CD4-positive, alpha-beta T cell treated with Interferon alpha-2 for 1 hour (primary cell): ENCODE results near the gene GRK4.
"Not testable (repeated sequence)": the region's sequence is repeated elsewhere in the genome, so short reads cannot be mapped to it uniquely, and the experiment has no call there.

Experiments used
- DNase-seq, 2 donors: peaks; one replicate each; pipeline ENCODE4 v3.0.0-alpha.2; 2020 to 2022

The GRK4 gene

GRCh38 chr4:3042226-3042625 lies 78.9 kb downstream of the GRK4 start:
- no peak for DNase-seq

DNA sequence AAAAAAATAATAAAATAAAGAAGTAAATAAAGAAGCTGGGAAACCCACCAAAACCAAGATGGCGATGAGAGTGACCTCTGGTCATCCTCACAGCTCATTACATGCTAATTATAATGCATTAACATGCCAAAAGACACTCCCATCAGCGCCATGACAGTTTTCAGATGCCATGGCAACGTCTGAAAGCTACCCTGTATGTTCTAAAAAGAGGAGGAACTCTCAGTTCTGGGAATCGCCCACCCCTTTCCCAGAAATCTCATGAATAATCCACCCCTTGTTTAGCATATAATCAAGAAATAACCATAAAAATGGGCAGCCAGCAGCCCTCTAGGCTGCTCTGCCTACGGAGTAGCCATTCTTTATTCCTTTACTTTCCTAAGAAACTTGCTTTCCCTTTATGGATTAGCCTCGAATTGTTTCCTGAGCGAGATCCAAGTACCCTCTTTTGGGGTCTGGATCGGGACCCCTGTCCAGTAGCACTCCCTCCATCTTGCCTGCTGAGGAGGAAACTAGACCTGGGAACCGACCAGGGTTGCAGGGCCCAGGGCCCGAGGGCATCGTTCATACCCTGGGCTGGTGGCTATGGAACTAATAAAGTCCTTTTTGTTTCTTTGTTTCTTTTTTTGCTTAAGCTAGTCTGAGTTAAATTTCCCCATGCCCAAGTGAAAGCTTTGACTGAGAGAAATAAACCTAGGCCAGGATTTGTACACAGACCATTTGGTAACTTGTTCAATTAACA lies 80.1 kb downstream of the GRK4 start:
- DNase-seq, result peak; percentile 41 to 61

GRCh38 chr4:3044870-3045819 lies 81.8 kb downstream of the GRK4 start:
- peak; percentile 89 to 92 for DNase-seq

DNA sequence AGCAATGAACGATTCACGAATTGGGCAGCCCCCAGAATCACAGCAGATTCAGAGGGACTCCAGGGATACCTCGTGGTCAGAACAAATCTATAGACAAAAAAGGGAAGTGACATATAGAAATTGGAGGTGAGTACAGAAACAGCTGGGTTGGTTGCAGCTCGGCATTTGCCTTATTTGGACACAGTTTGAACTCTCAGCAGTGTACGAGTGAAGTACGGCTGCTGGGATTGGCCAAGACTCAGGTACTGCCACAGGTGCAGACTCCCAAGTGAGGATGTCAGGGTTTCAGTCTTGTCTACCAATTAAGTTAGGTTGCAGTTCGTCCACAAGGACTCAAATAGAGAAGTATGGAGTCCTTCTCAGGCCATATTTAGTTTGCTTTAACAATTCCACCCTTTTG lies 82.8 kb downstream of the GRK4 start:
- peak in 1 of 2 donors; percentile 47 for DNase-seq

DNA sequence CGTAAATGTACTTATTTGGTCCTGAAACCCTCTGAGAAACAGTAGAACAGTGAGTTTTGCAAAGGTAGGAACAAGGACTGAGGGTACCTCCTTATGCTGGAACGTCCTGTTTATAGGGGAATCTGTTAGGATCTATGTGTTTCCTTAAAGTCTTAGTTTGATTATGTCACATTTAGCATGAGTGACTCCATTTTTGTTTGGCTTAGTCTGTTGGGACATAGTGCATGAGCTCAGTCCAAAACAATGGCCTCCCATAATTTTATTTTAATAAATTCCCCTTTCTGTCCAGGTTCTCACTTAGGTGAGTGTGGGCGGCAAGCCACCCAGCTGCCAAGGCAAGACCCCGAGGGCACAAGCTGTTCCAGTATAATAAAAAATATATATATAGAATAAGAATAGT lies 83.3 kb downstream of the GRK4 start:
- DNase-seq, result no peak

DNA sequence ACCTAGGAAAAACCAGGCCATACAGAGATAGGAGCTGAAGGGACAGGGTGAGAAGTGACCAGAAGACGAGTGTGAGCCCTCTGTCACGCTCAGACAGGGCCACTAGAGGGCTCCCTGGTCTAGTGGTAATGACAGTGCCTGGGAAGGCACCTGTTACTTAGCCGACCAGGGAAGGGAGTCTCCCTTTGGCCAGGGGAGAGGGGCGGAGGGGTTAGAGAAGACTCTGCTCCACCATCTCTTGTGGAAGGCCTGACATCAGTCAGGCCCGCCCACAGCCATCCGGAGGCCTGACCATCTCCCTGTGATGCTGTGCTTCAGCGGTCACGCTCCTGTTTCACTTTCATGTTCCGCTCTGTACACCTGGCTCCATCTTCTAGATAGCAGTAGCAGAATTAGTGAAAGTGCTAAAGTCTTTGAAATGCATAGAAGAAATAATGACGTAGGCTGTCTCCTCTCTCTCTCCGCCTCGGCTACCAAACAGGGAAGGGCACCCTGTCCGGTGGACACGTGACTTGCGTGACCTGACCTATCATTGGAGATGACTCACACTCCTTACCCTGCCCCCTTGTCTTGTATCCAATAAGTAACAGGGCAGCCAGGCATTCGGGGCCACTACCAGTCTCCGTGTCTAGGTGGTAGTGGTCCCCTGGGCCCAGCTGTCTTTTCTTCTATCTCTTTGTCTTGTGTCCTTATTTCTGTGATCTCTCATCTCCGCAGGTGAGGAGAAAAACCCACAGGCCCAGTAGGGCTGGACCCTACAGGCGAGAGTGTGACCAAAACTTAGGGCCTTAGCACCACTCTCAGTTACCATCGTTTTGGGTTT lies 84.3 kb downstream of the GRK4 start:
- peak; percentile 91 to 92 for DNase-seq

GRCh38 chr4:3051141-3051897 lies 87.9 kb downstream of the GRK4 start:
- DNase-seq, result not testable (repeated sequence)

- DNase-seq, result no peak
These were observed 90.9 kb downstream of the GRK4 start for GRCh38 chr4:3054169-3054759.

GRCh38 chr4:3059943-3060342 lies 96.6 kb downstream of the GRK4 start:
- DNase-seq, result no peak

DNA sequence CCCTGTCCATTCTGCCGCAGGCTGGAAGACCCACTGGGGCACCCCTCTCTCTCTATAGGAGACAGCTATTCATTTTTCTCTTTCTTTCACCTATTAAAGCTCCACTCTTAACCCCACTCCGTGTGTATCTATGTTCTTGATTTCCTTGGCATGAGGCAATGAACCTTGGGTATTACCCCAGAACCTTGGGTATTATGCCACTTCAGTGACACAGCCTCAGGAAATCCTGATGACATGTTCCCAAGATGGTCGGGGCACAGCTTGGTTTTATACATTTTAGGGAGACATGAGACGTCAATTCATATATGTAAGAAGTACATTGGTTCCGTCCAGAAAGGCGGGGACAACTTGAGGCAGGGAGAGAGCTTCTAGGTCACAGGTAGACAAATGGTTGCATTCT lies 97.6 kb downstream of the GRK4 start:
- no peak for DNase-seq

- no peak for DNase-seq
These were observed 99.1 kb downstream of the GRK4 start for GRCh38 chr4:3062471-3062870.

DNA sequence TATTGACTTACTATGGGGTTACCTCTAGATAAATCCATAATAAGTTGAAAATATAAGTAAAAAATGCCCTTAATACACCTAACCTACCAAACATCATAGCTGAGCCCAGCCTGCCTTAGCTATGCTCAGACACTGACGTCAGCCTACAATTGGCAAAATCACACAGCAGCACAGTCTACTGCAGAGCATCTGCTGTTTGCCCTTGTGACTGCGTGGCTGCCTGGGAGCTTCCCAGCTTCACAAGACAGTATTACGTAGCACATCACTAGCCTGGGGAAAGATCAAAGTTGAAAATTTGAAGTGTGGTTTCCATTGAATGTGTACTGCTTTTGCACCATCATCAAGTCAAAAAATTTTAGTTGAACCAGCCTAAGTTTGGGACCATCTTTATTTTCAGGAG lies 102.2 kb downstream of the GRK4 start:
- DNase-seq, result no peak

- DNase-seq, result no peak
These were observed 103.5 kb downstream of the GRK4 start for GRCh38 chr4:3066836-3067400.

DNA sequence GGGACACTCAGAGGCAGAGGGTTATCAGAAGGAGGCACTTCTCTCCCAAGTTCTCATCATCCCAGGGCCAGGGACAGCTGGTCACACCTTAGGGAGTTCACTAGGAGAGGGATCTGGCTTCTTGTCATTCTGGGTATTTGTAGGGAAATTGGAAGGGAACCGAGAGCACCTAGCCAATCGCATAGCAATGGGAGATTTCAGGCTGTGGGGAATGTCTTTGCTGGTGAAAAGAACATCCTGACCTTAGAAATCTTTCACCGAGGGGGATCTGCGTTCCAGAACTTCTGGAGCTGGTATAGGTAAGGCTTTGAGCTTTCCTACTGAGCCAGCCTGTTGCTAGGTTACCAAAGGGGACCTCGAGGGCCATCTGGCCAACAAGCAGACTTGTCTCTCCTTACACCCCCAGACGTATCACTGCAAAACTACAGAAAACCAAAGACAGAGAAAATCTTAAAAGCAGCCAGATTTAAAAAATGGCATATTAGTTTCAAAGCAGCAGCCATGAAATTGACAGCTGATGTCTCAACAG lies 104.2 kb downstream of the GRK4 start:
- no peak for DNase-seq

GRCh38 chr4:3069661-3070199 lies 106.4 kb downstream of the GRK4 start:
- DNase-seq, result no peak

- DNase-seq, result no peak
These were observed 107.5 kb downstream of the GRK4 start for GRCh38 chr4:3070709-3071500.

DNA sequence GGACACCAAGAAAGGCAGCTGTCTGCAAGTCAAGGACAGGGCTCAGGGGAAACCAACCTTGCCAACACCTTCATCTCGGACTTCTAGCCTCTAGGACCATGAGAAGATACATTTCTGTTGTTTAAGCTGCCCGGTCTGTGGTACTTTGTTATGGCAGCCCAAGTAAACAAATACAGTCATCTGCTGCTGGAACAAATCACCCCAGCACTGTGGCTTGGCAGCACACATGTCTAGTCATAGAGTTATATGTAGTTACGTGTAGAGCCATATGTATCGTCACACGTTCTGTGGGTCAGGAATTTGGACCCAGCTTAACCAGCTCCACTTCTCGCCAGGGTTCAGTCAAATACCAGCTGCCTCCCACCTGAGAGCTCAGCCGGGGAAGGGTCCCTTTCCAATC lies 108.4 kb downstream of the GRK4 start:
- DNase-seq, result no peak

DNA sequence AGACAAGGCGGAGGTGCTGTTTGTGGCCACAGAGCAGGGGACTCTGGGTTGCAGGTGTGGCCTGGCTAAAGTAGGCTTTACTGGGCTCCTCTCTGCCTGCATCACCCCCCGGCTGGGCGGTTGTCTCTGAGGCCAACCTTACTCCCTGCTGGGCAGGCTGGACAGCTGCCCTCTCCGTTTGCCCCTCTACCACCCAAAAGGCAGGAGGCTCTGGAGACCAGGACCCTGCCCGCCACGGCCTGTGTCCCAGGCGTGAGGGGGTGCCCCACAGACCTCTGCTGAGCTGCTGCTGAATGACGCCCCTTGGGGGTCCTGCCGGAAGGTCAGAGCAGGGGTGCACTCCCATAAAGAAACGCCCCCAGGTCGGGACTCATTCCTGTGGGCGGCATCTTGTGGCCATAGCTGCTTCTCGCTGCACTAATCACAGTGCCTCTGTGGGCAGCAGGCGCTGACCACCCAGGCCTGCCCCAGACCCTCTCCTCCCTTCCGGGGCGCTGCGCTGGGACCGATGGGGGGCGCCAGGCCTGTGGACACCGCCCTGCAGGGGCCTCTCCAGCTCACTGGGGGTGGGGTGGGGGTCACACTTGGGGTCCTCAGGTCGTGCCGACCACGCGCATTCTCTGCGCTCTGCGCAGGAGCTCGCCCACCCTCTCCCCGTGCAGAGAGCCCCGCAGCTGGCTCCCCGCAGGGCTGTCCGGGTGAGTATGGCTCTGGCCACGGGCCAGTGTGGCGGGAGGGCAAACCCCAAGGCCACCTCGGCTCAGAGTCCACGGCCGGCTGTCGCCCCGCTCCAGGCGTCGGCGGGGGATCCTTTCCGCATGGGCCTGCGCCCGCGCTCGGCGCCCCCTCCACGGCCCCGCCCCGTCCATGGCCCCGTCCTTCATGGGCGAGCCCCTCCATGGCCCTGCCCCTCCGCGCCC lies 110.0 kb downstream of the GRK4 start:
- peak in 1 of 2 donors; percentile 9 for DNase-seq
